ENCODE results near the gene PROSER3. TPM values are rescaled to one million over a fixed set of nuclear protein-coding genes. Genes with fewer than 3 reads are reported as not detected.

PROSER3 gene
- total and polyA plus RNA-seq, 7 donors: 4.2 to 16.2 (median 8.7) TPM

DNA sequence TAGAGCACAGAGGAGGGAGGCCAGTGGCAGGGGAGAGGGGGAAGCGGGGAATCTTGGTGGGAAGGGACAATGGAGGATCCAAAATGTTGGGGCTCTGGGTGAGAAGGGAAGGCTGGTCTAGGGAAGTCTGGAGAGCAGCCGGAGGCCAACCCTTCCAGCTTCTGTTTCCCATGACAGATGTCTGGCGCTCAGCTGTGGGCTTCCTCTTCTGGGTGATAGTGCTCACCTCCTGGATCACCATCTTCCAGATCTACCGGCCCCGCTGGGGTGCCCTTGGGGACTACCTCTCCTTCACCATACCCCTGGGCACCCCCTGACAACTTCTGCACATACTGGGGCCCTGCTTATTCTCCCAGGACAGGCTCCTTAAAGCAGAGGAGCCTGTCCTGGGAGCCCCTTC, 11.4 kb upstream of the PROSER3 start:
- ATAC-seq (no peak), DNase-seq (no peak)
- no peaks in the 10 kb centered on the region for H3K27me3 ChIP-seq (ENCODE audit: insufficient read depth in 3 of 3, low read length in 2 of 3)
- peak overlapping the region; percentile 100 for H3K27ac ChIP-seq
- intact Hi-C loops (cut with DNase I): loop anchor here in 1 of 2 donors (5.0 kb wide), 1 partner anchor 186 kb away; no protein-coding TSS in a partner anchor
- TF ChIP-seq CTCF (IDR thresholded peaks at IDR 0.05): no peak
- peak overlapping the region; percentile 89 for H3K4me3 ChIP-seq
- peaks cover 0 to 30% of the 10 kb centered on the region in 2 donors for H3K36me3 ChIP-seq (ENCODE audit: insufficient read depth in 1 of 2, low read depth in 1 of 2)
- no peaks in the 10 kb centered on the region for H3K9me3 ChIP-seq
- peaks cover 42% of the 10 kb centered on the region for H3K4me1 ChIP-seq
- 83 to 90% (median 84%) methylated on average over 5 of the region's 5 CpGs for WGBS, 3 donors

- intact Hi-C loops (cut with DNase I): loop anchor here in 1 of 2 donors (5.0 kb wide), 1 partner anchor 184 kb away; no protein-coding TSS in a partner anchor
- H3K4me3 ChIP-seq: peak within 1 kb of the TSS; percentile 99
- ATAC-seq (peak; percentile 82 to 87 (median 84)), DNase-seq (peak; percentile 99 to 100)
- TF ChIP-seq CTCF (IDR thresholded peaks at IDR 0.05): no peak
- WGBS, 3 donors: 0 to 1% (median 1%) methylated on average over 45 of the region's 45 CpGs
- no peaks in the 10 kb centered on the region for H3K27me3 ChIP-seq (ENCODE audit: insufficient read depth in 3 of 3, low read length in 2 of 3)
- H3K36me3 ChIP-seq (ENCODE audit: insufficient read depth in 1 of 2, low read depth in 1 of 2): peaks cover 0 to 27% of the 10 kb centered on the region in 2 donors
- no peaks in the 10 kb centered on the region for H3K9me3 ChIP-seq
- H3K27ac ChIP-seq: peak within 1 kb of the TSS; percentile 81
- H3K4me1 ChIP-seq: peaks cover 42% of the 10 kb centered on the region
Observed at GRCh38 chr19:35748106-35749020, 9.6 kb upstream of the PROSER3 start, which contains the start of gene LIN37. Gene LIN37, plus strand, starts transcription at chr19:35748576. Its CDS starts 149 bp downstream, at chr19:35748725.

GRCh38 chr19:35750167-35750566, 7.8 kb upstream of the PROSER3 start:
- no peaks in the 10 kb centered on the region for H3K27me3 ChIP-seq (ENCODE audit: insufficient read depth in 3 of 3, low read length in 2 of 3)
- H3K36me3 ChIP-seq (ENCODE audit: insufficient read depth in 1 of 2, low read depth in 1 of 2): peaks cover 0 to 27% of the 10 kb centered on the region in 2 donors
- H3K4me3 ChIP-seq: no peak overlapping the region
- TF ChIP-seq CTCF (IDR thresholded peaks at IDR 0.05): no peak
- ATAC-seq: no peak
- intact Hi-C loops (cut with DNase I): no loop called here
- H3K27ac ChIP-seq: no peak overlapping the region
- H3K4me1 ChIP-seq: peaks cover 31% of the 10 kb centered on the region
- DNase-seq: no peak
- 90 to 93% (median 92%) methylated on average over 5 of the region's 5 CpGs for WGBS, 3 donors
- H3K9me3 ChIP-seq: no peaks in the 10 kb centered on the region

GRCh38 chr19:35751839-35752745, 5.9 kb upstream of the PROSER3 start:
- H3K9me3 ChIP-seq: no peaks in the 10 kb centered on the region
- H3K36me3 ChIP-seq (ENCODE audit: insufficient read depth in 1 of 2, low read depth in 1 of 2): peaks cover 0 to 24% of the 10 kb centered on the region in 2 donors
- intact Hi-C loops (cut with DNase I): no loop called here
- H3K4me3 ChIP-seq: no peak overlapping the region
- DNase-seq: no peak
- no peak overlapping the region for H3K27ac ChIP-seq
- ATAC-seq: no peak
- TF ChIP-seq CTCF (IDR thresholded peaks at IDR 0.05): no peak
- 73 to 84% (median 83%) methylated on average over 13 to 14 of the region's 14 CpGs for WGBS, 3 donors
- H3K4me1 ChIP-seq: peaks cover 22% of the 10 kb centered on the region
- no peaks in the 10 kb centered on the region for H3K27me3 ChIP-seq (ENCODE audit: insufficient read depth in 3 of 3, low read length in 2 of 3)

All from psoas muscle (tissue), 8 donors.